GM18870 (cell line): ENCODE data around the gene ZNF205.
"Not testable (repeated sequence)": the region's sequence is repeated elsewhere in the genome, so short reads cannot be mapped to it uniquely, and the experiment has no call there.

Source experiments
- ATAC-seq: cut with Tn5 transposase; IDR thresholded peaks from one replicate; pipeline ENCODE4 v1.9.1; 2021; ENCODE audit warnings: moderate library complexity; ENCODE audit not compliant: unreplicated experiment

ZNF205 gene

GRCh38 chr16:3165111-3165822 lies 52.9 kb downstream of the ZNF205 start:
- no peak for ATAC-seq

GRCh38 chr16:3166505-3166886 lies 54.1 kb downstream of the ZNF205 start:
- no peak for ATAC-seq

GRCh38 chr16:3168729-3169128 lies 56.3 kb downstream of the ZNF205 start:
- ATAC-seq: not testable (repeated sequence)
